HG03175 (cell line): ENCODE data around the gene BPIFA2.

Experiments used
- ATAC-seq: cut with Tn5 transposase; IDR thresholded peaks from one replicate; pipeline ENCODE4 v1.9.1; 2021; ENCODE audit warnings: mild to moderate bottlenecking, moderate library complexity; ENCODE audit not compliant: unreplicated experiment

Gene BPIFA2

DNA sequence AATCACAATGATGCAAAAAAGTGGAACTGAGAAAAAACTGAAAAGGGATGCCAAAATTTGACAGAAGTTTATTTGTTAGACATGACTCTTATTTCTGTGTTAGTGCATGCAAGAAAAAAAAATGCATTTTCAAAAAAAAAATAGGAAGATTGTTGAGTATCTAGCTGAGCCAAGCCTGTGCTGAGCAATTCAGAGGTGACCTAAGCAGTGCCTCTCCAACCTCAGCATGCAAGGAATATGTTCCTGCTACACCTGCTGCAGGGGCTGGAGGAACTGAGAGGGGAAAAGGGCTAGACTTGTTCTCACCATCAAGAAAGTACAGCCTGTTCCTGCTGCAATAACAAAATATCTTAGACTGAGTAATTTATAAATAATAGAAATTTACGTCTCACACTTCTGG lies 24.0 kb downstream of the BPIFA2 start:
- ATAC-seq = no peak

DNA sequence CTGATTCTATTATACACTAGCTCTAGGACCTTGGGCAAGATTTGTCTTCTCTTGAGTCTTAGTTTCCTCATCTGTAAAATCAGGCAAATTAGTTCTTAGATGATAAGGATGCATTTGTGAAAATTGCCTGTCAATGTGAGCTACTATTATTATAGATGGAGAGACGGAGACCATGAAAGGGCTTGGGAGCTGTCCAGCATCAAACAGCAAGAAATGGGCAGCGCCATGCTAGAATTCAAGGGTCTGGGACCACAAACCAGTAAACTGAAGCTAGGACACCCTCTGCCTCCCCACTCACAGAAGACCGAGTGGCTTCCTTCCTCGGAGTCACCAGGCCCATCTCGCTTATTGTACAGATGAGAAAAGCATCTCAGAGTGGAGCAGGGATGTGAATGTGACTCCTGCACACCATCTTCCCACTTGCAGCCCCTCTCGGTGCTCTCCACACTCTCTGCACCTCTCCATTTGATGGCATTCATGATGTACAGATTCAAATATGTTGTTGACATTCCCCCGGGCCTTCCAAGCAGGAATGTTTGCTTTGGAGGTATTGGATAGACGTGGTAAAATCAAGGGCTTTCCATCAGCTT lies 25.0 kb downstream of the BPIFA2 start:
- no peak for ATAC-seq

DNA sequence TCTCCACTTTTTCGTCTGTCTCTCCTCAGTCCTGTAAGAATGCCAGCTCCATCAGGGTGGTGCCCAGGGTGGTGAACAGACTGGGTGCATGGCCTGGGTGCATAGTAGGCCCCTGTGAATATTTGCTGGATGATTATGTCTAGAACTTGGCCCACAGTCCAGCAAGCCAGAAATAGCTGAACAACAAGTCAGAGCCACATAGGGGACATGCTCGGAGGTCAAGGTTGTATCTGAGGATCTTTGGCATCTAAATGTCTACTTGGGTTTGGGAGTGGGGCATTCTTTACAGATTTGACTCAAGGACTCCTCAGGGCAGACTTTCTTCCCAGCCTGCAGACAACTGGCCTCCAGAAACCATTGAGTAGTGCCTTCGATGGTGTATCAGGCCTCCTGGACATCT lies 31.1 kb downstream of the BPIFA2 start:
- no peak for ATAC-seq

DNA sequence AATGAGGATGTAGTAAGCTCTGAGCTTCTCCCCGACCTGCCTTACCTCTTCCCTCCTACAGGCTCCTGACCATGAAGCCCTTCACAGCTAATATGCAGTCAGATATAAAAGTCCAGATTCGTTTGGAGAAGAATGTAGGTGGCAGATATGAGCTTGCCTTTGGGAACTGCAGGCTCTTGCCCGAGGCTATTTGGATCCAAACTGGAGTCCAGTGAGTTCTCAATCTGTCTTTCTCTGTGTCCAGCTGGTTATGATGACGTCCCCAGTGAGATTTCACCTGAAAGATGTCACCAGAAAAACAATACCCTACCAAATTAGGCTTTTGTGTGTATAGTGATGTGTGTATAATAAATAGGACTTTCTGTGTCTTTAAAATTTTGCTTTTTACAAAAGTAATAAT lies 34.5 kb downstream of the BPIFA2 start:
- no peak for ATAC-seq

DNA sequence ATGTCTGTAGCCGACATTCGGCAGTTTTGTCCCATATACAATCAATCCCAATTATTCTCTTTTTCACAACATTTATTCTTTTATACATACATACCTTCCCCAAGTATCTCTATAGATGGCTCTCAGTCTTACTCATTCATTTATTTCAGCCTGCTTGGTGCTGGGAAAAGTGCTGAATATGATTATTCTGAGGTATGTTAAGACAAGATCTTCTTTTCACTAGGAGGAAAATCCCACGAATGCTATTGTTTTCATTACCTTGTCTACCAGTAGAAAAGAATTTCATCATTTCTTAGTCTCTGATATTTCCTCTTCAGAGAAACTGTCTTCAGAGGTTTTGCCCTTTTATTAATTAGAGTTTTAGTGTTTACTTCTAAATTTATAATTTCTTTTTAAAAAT lies 35.5 kb downstream of the BPIFA2 start:
- no peak for ATAC-seq

DNA sequence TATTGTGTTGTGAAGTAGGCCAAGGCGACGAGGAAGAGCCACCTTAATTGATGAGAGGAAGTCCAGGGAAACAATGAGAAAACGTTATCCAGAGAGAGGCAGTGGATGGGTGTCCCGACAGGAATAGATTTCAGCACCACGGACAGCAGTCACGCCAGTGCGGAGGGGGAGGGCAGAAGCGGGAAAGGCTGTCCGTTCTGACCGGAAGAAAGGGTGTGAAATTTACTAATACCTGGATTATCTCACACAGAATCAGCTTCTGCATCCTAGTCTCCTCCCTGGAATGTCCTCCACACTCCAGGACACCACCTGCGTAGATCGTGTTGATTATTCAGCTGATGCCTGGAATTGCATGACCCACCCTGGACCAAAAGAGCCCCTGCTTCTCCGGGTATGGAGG lies 41.8 kb downstream of the BPIFA2 start:
- no peak for ATAC-seq

DNA sequence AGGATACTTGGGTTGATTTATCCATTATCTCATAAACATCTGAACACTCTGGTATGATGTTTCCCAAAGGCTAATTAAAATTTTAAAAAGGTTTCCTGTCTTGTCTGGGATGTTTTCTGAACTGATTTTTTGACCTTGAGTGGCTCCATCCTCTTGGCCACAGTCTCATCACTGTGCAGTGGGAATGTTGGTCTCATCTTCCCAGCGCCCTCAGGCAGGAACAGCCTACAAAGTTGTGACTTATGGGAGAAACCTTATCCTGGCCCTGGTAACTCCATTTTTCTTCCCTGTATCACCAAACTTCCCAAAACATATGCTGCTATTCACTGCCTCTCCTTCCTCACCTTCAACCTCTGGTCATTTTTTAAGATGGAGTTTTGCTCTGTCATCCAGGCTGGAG lies 42.4 kb downstream of the BPIFA2 start:
- no peak for ATAC-seq

DNA sequence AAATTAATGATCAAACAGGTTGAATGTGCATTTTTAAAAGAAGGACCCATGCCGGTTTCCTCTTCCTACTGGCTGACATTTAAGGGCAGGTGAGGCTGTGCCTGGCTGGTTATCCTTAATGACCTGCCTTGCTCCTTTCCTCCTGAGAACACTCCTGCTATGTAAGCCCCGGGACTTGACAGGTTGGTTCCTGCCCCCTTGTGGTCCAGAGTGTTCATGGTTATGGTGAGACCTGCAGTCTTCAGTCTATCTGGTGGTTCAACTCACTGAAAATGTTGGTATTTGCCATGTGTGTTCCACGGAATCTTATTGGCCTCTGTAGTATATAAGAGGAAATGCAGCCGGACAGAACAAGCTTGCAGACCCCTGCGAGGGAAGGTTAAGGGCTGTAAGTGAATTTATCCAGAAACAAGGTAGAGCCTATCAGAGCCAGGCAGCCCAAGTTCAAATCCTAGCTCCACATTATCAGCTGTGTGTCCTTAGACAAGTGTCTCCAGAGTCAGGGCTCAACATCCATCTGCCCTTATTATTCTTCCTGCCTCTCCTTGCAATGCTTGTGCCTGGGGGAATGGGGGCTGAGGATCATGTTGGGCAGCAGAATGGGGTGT lies 44.0 kb downstream of the BPIFA2 start:
- no peak for ATAC-seq

DNA sequence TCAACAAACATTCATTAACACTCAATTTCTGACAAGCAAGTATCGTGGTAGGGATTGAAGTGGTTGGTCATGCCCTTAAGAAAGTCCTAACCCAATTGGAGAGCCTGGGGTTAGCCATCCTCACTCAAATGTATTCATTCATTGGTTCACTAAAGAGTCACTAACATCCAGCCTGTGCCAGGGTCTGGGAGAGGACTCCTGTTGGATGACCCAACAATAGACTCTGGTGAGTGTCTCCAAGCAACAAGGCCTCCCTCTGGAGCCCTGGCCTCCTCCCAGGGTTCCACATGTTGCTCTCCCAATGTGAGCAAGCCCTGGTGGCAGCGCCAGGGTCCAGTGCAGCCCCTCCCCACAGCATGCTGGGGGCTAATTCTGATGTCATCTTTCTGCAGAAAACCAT lies 49.1 kb downstream of the BPIFA2 start, which contains the start of gene BPIFA3:
Gene BPIFA3 (plus strand): TSS at position 301 of the 400 bp plus-strand sequence. CDS start 185 bp downstream, outside the sequence.
- no peak for ATAC-seq

DNA sequence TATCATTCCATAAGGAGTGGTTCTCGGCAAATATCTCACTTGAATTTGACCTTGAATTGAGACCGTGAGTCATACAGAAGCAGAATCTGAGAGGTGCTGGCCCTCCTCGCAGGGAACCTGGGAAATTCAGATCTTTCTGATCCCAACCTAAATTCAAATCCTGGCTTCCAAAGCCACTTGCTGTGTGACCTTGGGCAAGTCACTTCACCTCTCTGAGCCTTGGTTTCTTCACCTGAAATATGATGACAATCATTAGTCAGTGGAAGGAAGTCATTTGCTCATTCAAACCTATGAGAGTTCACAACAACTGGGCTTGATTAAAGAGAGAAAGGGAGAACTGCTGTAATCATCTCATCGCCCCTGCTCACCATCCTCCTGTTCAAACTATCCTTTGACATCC lies 56.4 kb downstream of the BPIFA2 start:
- ATAC-seq = no peak

DNA sequence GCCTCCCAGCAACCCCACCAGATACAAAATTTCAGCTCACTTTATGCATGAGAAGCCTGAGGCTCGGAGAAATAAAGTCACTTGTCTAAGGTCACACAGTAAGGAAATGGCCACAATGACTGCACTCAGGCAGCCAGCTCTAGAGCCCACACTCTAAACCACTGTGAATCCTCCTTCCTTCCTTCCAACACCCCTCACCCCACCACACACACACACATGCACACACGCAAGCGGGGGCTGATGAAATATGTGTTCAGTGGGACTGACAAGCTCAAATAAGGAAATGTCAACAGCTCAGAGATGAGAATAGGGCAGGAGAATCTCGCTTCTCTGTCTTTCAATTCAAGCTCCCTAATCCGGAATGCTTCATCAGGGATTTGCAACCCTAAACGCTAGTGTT lies 61.9 kb downstream of the BPIFA2 start:
- no peak for ATAC-seq
